Central memory CD8-positive, alpha-beta T cell (primary cell): Measurements from ENCODE around the gene ABHD8.

Experiments
- ATAC-seq: fragments of 150-1000 bp; cut with Tn5 transposase; replicated peaks from 2 replicates; pipeline ENCODE4 v1.10.0; 2022; ENCODE audit warnings: mild to moderate bottlenecking, moderate FRiP score, moderate number of reproducible peaks; ENCODE audit not compliant: poor library complexity, severe bottlenecking; ENCODE audit errors: extremely low read depth
- DNase-seq, 2 donors: peaks; one replicate each; pipeline ENCODE4 v3.0.0; 2021; ENCODE audit warnings: low spot score in 2 of 2
- H3K27ac Mint-ChIP-seq: one replicate; pipeline ENCODE4 v1.8.0; 2022; ENCODE audit warnings: low read depth, mild to moderate bottlenecking, moderate library complexity, mixed read lengths
- H3K27me3 Mint-ChIP-seq: one replicate; pipeline ENCODE4 v1.8.0; 2022; ENCODE audit warnings: mixed read lengths
- H3K36me3 Mint-ChIP-seq: one replicate; pipeline ENCODE4 v1.8.0; 2022; ENCODE audit warnings: mild to moderate bottlenecking, moderate library complexity, mixed read lengths; ENCODE audit not compliant: insufficient read depth
- H3K4me1 Mint-ChIP-seq: one replicate; pipeline ENCODE4 v1.8.0; 2022; ENCODE audit warnings: mixed read lengths
- H3K4me3 Mint-ChIP-seq: one replicate; pipeline ENCODE4 v1.8.0; 2022; ENCODE audit warnings: mild to moderate bottlenecking, moderate library complexity, mixed read lengths
- H3K9me3 Mint-ChIP-seq: one replicate; pipeline ENCODE4 v1.8.0; 2022; ENCODE audit warnings: mixed read lengths

ABHD8 gene

DNA sequence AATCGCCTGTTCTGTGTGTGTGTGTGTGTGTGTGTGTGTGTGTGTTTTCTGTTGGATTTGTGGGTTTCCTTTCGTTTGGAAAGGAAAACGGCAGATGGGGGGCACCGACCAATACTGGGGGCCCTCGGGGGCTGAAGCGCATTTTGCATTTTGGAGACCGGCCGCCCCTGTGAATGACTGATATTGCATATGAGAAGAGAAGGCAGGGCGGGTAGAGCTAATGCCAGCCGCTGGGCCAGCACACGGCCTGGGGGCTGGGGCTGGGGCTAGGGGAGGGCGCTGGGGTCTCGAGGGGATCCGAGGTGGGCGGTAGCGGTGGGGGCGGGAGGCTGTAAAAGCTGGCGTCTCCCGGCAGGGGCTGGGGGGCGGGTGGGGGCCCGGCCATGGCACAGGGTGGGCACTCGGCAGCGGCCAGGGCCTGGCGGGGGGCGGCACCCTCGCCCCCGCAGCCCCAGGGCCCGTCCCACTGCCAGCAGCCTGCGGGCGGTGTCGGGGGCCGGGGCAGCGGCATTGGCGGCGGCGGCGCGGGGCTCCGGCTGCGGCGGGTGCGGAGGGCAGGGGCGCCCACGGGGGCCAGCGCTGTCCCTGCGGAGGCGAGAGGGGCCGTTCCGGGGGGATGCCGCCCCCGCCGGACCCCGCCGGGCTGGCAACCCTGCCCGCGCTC, 20.2 kb upstream of the ABHD8 start:
- H3K4me1 Mint-ChIP-seq: peaks cover 7% of the 10 kb centered on the region
- no peaks in the 10 kb centered on the region for H3K27me3 Mint-ChIP-seq
- peaks cover 20% of the 10 kb centered on the region for H3K36me3 Mint-ChIP-seq
- H3K4me3 Mint-ChIP-seq: no peak overlapping the region
- DNase-seq (no peak), ATAC-seq (no peak)
- peak overlapping the region; percentile 64 for H3K27ac Mint-ChIP-seq
- no peaks in the 10 kb centered on the region for H3K9me3 Mint-ChIP-seq

DNA sequence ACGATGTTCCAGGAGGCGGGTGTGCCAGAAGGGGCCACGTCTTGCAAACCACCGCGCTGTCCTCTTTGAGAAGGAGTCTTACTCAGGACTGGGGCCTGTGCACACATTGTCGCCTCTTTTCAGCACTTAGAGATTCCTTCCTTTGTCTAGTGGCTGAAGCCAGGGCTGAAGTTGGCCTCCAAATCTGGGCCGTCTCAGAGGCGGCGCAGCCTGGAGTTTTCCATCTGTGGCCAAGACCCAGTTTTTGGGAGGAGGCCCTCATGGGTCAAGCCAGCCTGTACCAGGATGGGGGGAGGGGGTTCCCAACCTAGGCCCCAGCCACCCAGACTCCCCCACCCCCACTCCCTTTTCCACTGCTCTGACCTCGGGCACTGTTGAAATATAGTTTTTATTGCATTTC, 19.6 kb upstream of the ABHD8 start:
- H3K4me1 Mint-ChIP-seq: peaks cover 7% of the 10 kb centered on the region
- H3K27me3 Mint-ChIP-seq: no peaks in the 10 kb centered on the region
- no peaks in the 10 kb centered on the region for H3K9me3 Mint-ChIP-seq
- peak overlapping the region; percentile 64 for H3K27ac Mint-ChIP-seq
- H3K4me3 Mint-ChIP-seq: no peak overlapping the region
- ATAC-seq (no peak), DNase-seq (no peak)
- H3K36me3 Mint-ChIP-seq: peaks cover 21% of the 10 kb centered on the region

DNA sequence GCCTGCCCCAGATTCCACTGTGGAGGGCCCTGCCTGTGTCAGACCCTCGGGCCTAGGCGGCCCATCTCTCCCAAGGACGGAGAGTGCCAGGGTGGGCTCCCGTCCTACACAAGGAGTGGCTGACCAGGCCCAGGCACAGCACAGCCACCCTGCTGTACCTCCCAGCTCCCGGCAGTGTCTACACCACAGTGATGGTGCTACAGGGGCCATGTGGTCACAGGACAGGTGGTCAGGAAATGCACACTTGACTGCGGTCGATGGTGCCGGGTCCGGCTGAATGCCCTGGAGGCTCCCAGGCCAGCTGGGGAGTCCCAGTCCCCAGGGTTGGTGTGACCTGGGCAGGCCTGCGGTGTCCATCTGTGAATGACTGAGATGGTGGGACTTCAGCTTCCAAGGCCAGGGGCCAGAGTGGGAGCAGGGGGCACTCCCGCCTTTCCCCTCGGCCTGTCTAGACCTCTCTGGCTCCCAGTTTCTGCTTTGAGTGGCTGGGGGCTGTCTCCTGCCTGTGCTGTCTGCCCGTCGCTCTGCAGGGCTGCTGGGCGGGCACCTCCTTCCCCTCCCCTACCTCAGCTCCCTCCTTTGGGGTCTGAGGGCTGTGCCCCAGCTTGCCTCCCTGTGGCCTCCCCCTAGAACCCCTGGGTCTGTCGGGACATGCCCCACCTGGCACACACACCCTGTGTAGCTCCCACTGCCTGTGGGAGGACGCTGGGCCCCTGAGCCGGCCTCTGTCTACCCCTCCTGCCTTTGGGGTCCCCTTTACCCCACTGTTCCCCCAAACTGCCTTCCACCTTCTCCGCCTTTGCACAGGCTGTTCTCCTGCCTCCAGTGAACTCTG, 18.6 kb upstream of the ABHD8 start:
- no peaks in the 10 kb centered on the region for H3K9me3 Mint-ChIP-seq
- H3K27ac Mint-ChIP-seq: no peak overlapping the region
- peak overlapping the region; percentile 35 for H3K4me3 Mint-ChIP-seq
- DNase-seq (no peak), ATAC-seq (no peak)
- H3K36me3 Mint-ChIP-seq: peaks cover 25% of the 10 kb centered on the region
- H3K27me3 Mint-ChIP-seq: no peaks in the 10 kb centered on the region
- peaks cover 7% of the 10 kb centered on the region for H3K4me1 Mint-ChIP-seq

DNA sequence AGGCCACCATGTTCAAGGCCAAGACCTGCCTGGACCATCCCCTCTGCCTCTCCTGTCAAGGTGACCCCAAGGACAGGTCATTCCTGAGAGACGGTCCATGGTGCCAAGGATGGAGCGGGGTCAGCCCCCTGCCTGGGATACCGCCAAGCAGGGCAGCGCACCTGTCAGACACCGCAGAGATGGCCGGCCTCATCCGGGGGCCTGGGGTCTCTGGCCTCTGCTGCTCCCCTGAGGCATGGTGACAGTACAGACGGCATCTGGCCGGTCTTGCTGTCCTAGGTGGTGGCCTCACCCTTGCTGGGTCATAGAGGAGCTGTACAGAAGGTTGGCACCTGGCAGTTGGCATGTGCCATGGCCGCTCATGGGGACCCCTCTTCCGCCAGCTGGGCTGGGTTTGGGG, 17.2 kb upstream of the ABHD8 start:
- Mint-ChIP-seq H3K36me3 (peaks cover 33% of the 10 kb centered on the region), H3K27me3 (no peaks in the 10 kb centered on the region), H3K4me1 (peaks cover 13% of the 10 kb centered on the region), H3K27ac (no peak overlapping the region), H3K9me3 (no peaks in the 10 kb centered on the region), H3K4me3 (no peak overlapping the region)
- ATAC-seq (no peak), DNase-seq (no peak)

DNA sequence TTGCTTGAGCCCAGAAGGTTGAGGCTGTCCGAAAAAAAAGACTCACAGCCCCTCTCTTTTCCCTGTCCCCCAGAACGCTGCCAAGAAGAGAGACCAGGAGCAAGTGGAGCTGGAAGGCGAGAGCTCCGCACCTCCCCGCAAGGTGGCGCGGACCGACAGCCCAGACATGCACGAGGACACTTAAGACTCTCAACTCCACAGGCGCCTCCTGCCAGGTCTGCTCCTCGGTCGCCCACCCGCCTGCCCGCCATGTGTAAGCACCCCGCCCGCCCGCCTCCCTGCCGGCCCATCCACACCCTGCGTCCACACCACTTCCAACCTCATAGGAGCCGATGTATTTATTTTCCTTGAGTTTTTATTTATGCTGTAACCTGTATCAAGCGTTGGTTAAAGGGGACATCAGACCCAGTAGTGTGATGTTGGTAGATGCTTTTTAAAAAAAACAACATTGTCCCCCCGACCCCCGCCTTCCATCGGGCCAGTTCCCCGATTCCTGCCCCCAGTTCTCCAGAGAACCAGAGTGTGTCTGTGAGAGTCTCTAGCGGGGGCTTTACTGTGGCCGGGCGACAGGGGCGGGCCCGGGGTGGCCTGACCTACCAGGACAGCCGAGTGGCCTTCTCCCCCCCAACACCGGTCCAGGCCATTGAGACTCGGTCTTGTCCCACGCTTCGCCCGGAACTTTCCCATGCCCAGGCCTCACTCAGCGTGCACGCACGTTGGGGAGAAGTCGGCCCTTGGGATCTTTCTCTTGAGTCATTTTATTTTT, 16.4 kb upstream of the ABHD8 start:
- Mint-ChIP-seq H3K27me3 (no peaks in the 10 kb centered on the region), H3K4me1 (peaks cover 13% of the 10 kb centered on the region), H3K36me3 (peaks cover 33% of the 10 kb centered on the region), H3K27ac (no peak overlapping the region), H3K9me3 (no peaks in the 10 kb centered on the region), H3K4me3 (no peak overlapping the region)
- ATAC-seq: no peak
- no peak for DNase-seq

DNA sequence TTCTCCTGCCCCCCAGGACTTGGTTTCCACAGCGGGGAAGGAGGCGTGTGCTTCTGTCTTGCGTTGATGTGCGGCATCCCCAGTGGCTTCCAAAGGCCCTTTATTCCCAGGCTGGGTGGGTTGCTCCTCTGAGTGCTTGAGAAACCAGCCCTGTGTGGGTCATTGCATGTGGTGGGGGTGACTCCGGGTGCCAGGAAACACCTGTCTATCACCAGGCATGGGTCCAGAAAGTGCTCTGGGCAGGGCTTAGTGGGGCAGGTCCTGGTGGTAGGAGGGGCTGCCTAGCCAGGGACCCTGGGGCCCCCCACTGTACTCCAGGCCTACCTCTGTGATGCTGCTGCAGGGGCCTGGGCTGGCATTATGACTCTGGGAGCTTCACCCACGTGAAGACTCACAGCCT, 15.7 kb upstream of the ABHD8 start:
- Mint-ChIP-seq H3K27ac (no peak overlapping the region), H3K9me3 (no peaks in the 10 kb centered on the region), H3K27me3 (no peaks in the 10 kb centered on the region), H3K4me1 (peaks cover 13% of the 10 kb centered on the region), H3K36me3 (peaks cover 36% of the 10 kb centered on the region), H3K4me3 (no peak overlapping the region)
- DNase-seq (no peak), ATAC-seq (no peak)

DNA sequence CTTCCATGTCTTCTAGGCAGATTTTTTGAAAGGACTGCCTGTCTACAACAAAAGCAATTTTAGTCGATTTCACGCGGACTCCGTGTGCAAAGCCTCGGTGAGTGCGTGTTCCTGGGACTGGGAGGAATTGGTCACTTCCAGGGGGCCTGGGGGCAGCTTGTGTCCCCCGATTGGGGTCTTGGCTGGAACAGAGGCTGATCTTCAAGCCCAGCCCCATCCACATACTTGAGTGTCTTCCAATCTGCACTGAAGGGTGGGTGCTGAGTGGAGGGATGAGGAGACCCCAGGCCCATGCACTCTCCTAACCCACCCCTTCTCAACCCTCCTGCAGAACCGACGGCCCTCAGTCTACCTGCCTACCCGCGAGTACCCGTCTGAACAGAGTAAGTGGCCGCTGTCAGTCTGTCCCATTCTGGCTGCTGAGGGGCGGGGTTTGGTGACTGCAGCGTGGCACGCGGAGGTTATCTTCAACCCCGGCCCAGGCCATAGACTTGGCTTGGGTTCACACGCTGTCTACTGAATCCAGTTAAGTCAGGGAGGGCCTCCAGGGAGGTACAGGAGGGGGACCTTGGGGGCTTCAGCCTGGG, 10.9 kb upstream of the ABHD8 start:
- H3K4me3 Mint-ChIP-seq: no peak overlapping the region
- ATAC-seq: no peak
- H3K9me3 Mint-ChIP-seq: no peaks in the 10 kb centered on the region
- H3K27me3 Mint-ChIP-seq: no peaks in the 10 kb centered on the region
- H3K36me3 Mint-ChIP-seq: peaks cover 34% of the 10 kb centered on the region
- H3K27ac Mint-ChIP-seq: no peak overlapping the region
- DNase-seq: no peak
- peaks cover 37% of the 10 kb centered on the region for H3K4me1 Mint-ChIP-seq

DNA sequence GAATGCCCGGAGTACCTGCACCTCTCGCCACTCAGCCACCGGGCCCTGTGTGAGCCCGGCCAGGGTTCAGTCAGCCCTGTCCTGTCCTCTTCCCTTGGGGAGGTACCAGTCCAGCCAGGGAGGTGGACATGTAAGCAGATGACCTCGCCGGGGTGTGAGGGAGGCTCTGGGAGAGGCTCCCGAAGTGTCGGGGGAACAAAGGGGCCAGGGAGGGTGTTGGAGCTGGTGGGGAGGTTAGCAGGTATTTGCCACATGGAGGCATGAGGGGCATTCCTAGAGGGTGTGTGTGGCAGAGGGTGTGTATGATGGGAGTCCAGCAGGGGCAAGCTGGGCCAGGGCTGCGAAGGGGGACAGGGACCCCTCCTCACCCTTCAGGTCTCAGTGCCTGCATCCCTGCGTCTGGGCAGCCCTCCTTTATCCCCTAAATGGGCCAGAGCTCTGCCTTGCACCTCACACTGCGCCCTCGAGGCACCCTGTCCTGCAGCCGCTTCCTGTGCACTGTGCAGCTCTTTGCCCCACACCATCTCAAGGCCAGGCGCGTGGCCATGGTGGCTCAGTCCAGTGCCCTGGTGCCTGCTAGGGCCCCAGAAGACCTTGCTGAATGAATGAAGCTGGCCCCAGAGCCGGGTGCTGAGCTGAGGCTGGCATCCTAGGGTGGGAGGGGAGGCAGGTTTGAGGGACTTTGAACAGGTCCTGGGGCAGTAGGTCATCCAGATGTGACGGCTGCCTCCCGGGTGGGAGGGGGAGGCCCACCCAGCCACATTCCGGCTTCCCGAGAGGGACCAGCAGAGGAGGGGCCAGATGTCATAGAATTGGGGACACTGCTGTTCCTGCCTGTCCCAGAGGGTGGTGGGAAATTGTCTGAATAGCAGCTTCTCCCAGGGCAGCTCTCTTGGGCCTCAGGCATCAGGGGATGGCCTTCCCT, 9.2 kb upstream of the ABHD8 start:
- DNase-seq: no peak
- no peak for ATAC-seq
- Mint-ChIP-seq H3K36me3 (peaks cover 30% of the 10 kb centered on the region), H3K4me1 (peaks cover 47% of the 10 kb centered on the region), H3K4me3 (peak overlapping the region; percentile 51), H3K27me3 (no peaks in the 10 kb centered on the region), H3K9me3 (no peaks in the 10 kb centered on the region), H3K27ac (no peak overlapping the region)

DNA sequence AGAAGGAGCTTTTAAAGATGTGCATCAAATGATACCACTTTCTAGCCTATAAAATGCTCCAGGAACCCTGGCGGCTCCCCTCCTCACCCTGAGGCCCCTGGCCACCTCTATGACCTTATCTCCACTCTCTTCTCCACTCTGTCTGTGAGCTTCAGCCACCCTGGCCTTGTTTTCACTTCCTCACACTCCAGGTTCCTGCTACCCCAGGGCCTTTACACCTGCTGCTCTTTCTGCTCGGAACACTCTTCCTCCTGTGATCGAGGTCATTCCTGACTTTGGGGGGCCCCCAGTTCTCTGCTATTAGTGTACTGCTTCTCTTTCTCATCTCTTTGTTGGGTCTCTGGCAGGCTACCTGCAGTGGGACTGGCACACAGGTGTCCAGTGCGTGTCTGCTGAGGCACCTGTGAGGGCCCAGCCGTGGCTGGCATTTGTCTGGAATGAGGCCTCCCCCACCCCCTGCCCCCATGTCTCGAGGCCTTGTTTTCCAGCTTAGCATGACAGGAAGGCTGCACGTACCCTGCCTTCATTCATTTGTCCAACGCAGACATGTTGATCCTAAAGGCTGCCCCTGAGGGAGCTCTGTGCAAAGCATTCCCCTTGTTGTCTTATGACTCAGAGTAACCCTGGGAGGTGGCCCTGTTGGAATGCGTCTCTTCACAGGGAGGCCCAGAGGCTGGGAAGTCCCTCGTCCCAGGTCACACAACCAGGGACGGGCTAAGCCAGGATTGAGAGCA, 8.4 kb upstream of the ABHD8 start:
- no peak for ATAC-seq
- Mint-ChIP-seq H3K9me3 (no peaks in the 10 kb centered on the region), H3K36me3 (peaks cover 26% of the 10 kb centered on the region), H3K27me3 (no peaks in the 10 kb centered on the region), H3K4me3 (peak overlapping the region; percentile 51), H3K27ac (no peak overlapping the region), H3K4me1 (peaks cover 47% of the 10 kb centered on the region)
- DNase-seq: no peak

DNA sequence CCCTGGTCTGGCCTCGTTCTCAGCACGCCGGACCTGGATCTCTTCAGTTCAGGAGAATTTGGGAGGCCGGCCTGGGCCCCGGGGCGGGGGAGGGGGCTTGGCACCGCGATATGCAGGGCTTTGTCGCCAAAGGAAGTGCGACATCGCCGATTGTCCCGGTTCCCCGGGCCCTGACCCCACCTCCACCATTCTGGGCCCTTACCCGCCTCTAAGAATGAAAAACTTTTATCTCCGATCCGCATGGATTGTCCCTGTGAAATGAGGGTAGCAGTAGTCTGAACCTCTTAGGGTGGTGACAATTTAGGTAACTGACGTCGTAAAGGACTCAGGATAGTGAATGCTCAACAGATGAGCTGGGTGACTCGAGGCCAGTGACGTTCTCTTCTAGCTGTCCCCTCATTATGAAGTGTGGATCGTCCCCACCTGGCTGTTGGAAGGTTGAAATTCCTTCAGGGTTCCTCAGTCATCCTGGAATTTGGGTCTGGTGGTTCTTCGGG, 6.8 kb upstream of the ABHD8 start:
- no peaks in the 10 kb centered on the region for H3K9me3 Mint-ChIP-seq
- H3K27me3 Mint-ChIP-seq: no peaks in the 10 kb centered on the region
- ATAC-seq (no peak), DNase-seq (no peak)
- peaks cover 22% of the 10 kb centered on the region for H3K36me3 Mint-ChIP-seq
- H3K4me1 Mint-ChIP-seq: peaks cover 43% of the 10 kb centered on the region
- peak overlapping the region; percentile 91 for H3K27ac Mint-ChIP-seq
- peak overlapping the region; percentile 91 for H3K4me3 Mint-ChIP-seq
